Cardiac fibroblast (primary cell): Measurements from ENCODE around the gene RPS6KB2.

Source experiments
- DNase-seq, 2 donors: peaks; one replicate each; pipeline versions ENCODE4 v3.0.0 to v3.0.0-alpha.2; 2010; ENCODE audit warnings: low read depth in 2 of 2
- H3K4me3 ChIP-seq, 2 donors: replicated peaks in 1 of 2; 1 replicate in 1 of 2; 2 replicates in 1 of 2; pipeline ENCODE4 v1.5.1; 2011; ENCODE audit warnings: low read depth in 2 of 2, low read length in 2 of 2, mild to moderate bottlenecking in 2 of 2, moderate library complexity in 1 of 2
- CTCF ChIP-seq: IDR thresholded peaks from one replicate; pipeline ENCODE4 v1.5.1; 2011; ENCODE audit warnings: low read depth, mild to moderate bottlenecking, low read length, inconsistent platforms

The RPS6KB2 gene

GRCh38 chr11:67404515-67405195, 23.6 kb upstream of the RPS6KB2 start:
- TF ChIP-seq CTCF = no peak
- no peak overlapping the region for H3K4me3 ChIP-seq
- DNase-seq = no peak

GRCh38 chr11:67405196-67405567, 23.1 kb upstream of the RPS6KB2 start:
- H3K4me3 ChIP-seq = no peak overlapping the region
- DNase-seq = no peak
- no peak for TF ChIP-seq CTCF

- TF ChIP-seq CTCF = no peak
- no peak for DNase-seq
- no peak overlapping the region for H3K4me3 ChIP-seq
Observed at GRCh38 chr11:67405688-67406339, 22.5 kb upstream of the RPS6KB2 start.

- no peak for TF ChIP-seq CTCF
- no peak for DNase-seq
- no peak overlapping the region for H3K4me3 ChIP-seq
Observed at GRCh38 chr11:67406420-67406968, 21.8 kb upstream of the RPS6KB2 start.

GRCh38 chr11:67406969-67407687, 21.2 kb upstream of the RPS6KB2 start:
- H3K4me3 ChIP-seq = no peak overlapping the region
- no peak for DNase-seq
- TF ChIP-seq CTCF = no peak

- TF ChIP-seq CTCF = no peak
Observed at GRCh38 chr11:67407688-67408163, 20.6 kb upstream of the RPS6KB2 start.

More at GRCh38 chr11:67407688-67408163, 20.6 kb upstream of the RPS6KB2 start:
- no peak for DNase-seq
- no peak overlapping the region for H3K4me3 ChIP-seq
